H1 (cell line): ENCODE results near the gene ARTN. TPM values are rescaled to one million over a fixed set of nuclear protein-coding genes. Genes with fewer than 3 reads are reported as not detected.

Experiments
- CTCF ChIA-PET: fragments of 300-600 bp; sonication (Branson Sonifier 250); formaldehyde crosslinking; loops from one replicate; lab custom pipeline; 2021; ENCODE audit not compliant: partially characterized antibody; lab: Charles Lee
- POLR2A ChIA-PET: fragments of 300-600 bp; sonication (Branson Sonifier 250); formaldehyde crosslinking; loops from one replicate; lab custom pipeline; 2021; ENCODE audit warnings: inconsistent platforms; ENCODE audit not compliant: partially characterized antibody; lab: Charles Lee
- DNase-seq, 2 experiments: peaks; one replicate each; pipeline versions ENCODE4 v3.0.0 to v3.0.0-alpha.2; 2010 to 2022; ENCODE audit warnings: low spot score in 2 of 2, low read depth in 1 of 2, mixed read lengths in 1 of 2
- FAIRE-seq: peaks from 2 replicates; lab custom pipeline; 2011; peaks lifted over from hg19 to GRCh38; lab: Jason Lieb, UNC
- H2AFZ ChIP-seq: 2 replicates; pipeline ENCODE4 v1.8.1; 2012; ENCODE audit warnings: low read length, inconsistent platforms
- H2AK5ac ChIP-seq: 2 replicates; pipeline ENCODE4 v1.6.1; 2013; ENCODE audit warnings: low read depth, low read length
- H2BK120ac ChIP-seq: replicated peaks from 2 replicates; pipeline ENCODE3; 2013; ENCODE audit warnings: low read depth, low read length, inconsistent platforms
- H2BK12ac ChIP-seq: 2 replicates; pipeline ENCODE4 v1.6.1; 2013; ENCODE audit warnings: low read depth, low read length
- H2BK15ac ChIP-seq: 2 replicates; pipeline ENCODE4 v1.6.1; 2013; ENCODE audit warnings: low read length
- H2BK20ac ChIP-seq: 2 replicates; pipeline ENCODE4 v1.6.1; 2013; ENCODE audit warnings: low read length
- H2BK5ac ChIP-seq: 2 replicates; pipeline ENCODE4 v1.6.1; 2013; ENCODE audit warnings: low read depth, low read length
- H3K14ac ChIP-seq: 2 replicates; pipeline ENCODE4 v1.6.1; 2013; ENCODE audit warnings: inconsistent platforms; ENCODE audit not compliant: insufficient read length
- H3K18ac ChIP-seq: 2 replicates; pipeline ENCODE4 v1.6.1; 2013; ENCODE audit warnings: low read length; ENCODE audit errors: extremely low read depth
- H3K23ac ChIP-seq: 2 replicates; pipeline ENCODE4 v1.6.1; 2013; ENCODE audit warnings: inconsistent platforms; ENCODE audit not compliant: insufficient read length
- H3K23me2 ChIP-seq: 2 replicates; pipeline ENCODE4 v1.6.1; 2013; ENCODE audit warnings: low read depth, low read length
- H3K27ac ChIP-seq: 2 replicates; pipeline ENCODE4 v1.6.1; 2011; ENCODE audit warnings: low read depth, low read length, inconsistent platforms
- H3K27me3 ChIP-seq, 4 experiments: replicated peaks in 1 of 4; 1 replicate in 1 of 4; 2 replicates in 3 of 4; pipeline versions ENCODE4 v1.6.1 to v1.8.1; 2011 to 2013; ENCODE audit warnings: low read length in 3 of 4, mild to moderate bottlenecking in 3 of 4, inconsistent platforms in 2 of 4, mixed read lengths in 2 of 4, moderate library complexity in 1 of 4; ENCODE audit not compliant: control insufficient read depth in 3 of 4, insufficient read depth in 3 of 4; ENCODE audit errors: extremely low read depth in 1 of 4
- H3K36me3 ChIP-seq, 4 experiments: 2 replicates each; pipeline versions ENCODE4 v1.6.1 to v1.8.1; 2011 to 2013; ENCODE audit warnings: mild to moderate bottlenecking in 4 of 4, low read length in 3 of 4, moderate library complexity in 2 of 4, control low read depth in 1 of 4, inconsistent platforms in 1 of 4; ENCODE audit not compliant: insufficient read depth in 4 of 4, control insufficient read depth in 2 of 4
- H3K4ac ChIP-seq: replicated peaks from 2 replicates; pipeline ENCODE3; 2013; ENCODE audit warnings: low read length, low read depth, mixed read lengths, inconsistent platforms; ENCODE audit not compliant: insufficient read length
- H3K4me1 ChIP-seq, 4 experiments: replicated peaks in 1 of 4; 1 replicate in 1 of 4; 2 replicates in 3 of 4; pipeline versions ENCODE4 v1.6.1 to v1.8.1; 2011 to 2013; ENCODE audit warnings: low read length in 3 of 4, inconsistent platforms in 2 of 4, mixed read lengths in 1 of 4; ENCODE audit not compliant: insufficient read depth in 4 of 4, control insufficient read depth in 3 of 4
- H3K4me2 ChIP-seq, 2 experiments: 2 replicates each; pipeline versions ENCODE4 v1.6.1 to v1.8.1; 2011 to 2013; ENCODE audit warnings: low read depth in 2 of 2, low read length in 2 of 2, control low read depth in 1 of 2, inconsistent platforms in 1 of 2, mild to moderate bottlenecking in 1 of 2; ENCODE audit not compliant: insufficient read depth in 1 of 2
- H3K4me3 ChIP-seq, 4 experiments: fragments of 200-600, 300-600 bp in 1 of 4; sonication (generic), shearing (Covaris generic), sonication (Bioruptor Twin) in 1 of 4; 2 replicates each; pipeline versions ENCODE4 v1.5.1 to v1.8.1; 2011 to 2016; ENCODE audit warnings: low read length in 4 of 4, low read depth in 3 of 4, control low read depth in 2 of 4, inconsistent platforms in 2 of 4, mild to moderate bottlenecking in 2 of 4, mixed read lengths in 1 of 4, moderate library complexity in 1 of 4; ENCODE audit not compliant: insufficient read depth in 2 of 4; ENCODE audit errors: extremely low read depth in 1 of 4
- H3K56ac ChIP-seq: replicated peaks from 2 replicates; pipeline ENCODE3; 2013; ENCODE audit warnings: low read depth, mild to moderate bottlenecking, mixed read lengths, low read length, inconsistent platforms; ENCODE audit not compliant: insufficient read length
- H3K79me1 ChIP-seq: 2 replicates; pipeline ENCODE4 v1.6.1; 2013; ENCODE audit warnings: low read depth, low read length, control low read depth
- H3K79me2 ChIP-seq, 2 experiments: 2 replicates each; pipeline versions ENCODE4 v1.6.1 to v1.8.1; 2012 to 2013; ENCODE audit warnings: low read length in 2 of 2, mild to moderate bottlenecking in 2 of 2, inconsistent platforms in 1 of 2; ENCODE audit not compliant: insufficient read depth in 2 of 2, control insufficient read depth in 1 of 2
- H3K9ac ChIP-seq, 4 experiments: replicated peaks in 1 of 4; 1 replicate in 1 of 4; 2 replicates in 3 of 4; pipeline versions ENCODE4 v1.6.1 to v1.8.1; 2011 to 2013; ENCODE audit warnings: low read depth in 3 of 4, low read length in 3 of 4, control low read depth in 2 of 4, mild to moderate bottlenecking in 2 of 4, moderate library complexity in 2 of 4, inconsistent platforms in 1 of 4; ENCODE audit errors: extremely low read depth in 1 of 4
- H3K9me3 ChIP-seq, 2 experiments: 2 replicates each; pipeline versions ENCODE4 v1.6.1 to v1.8.1; 2012 to 2013; ENCODE audit warnings: mild to moderate bottlenecking in 2 of 2, moderate library complexity in 2 of 2, control low read depth in 1 of 2, inconsistent platforms in 1 of 2, low read depth in 1 of 2, low read length in 1 of 2, mixed read lengths in 1 of 2; ENCODE audit not compliant: insufficient read depth in 2 of 2
- H4K20me1 ChIP-seq, 2 experiments: replicated peaks in 1 of 2; 2 replicates each; pipeline versions ENCODE3 to v1.8.1; 2011 to 2013; ENCODE audit warnings: inconsistent platforms in 2 of 2, low read length in 2 of 2, mild to moderate bottlenecking in 1 of 2; ENCODE audit not compliant: insufficient read depth in 2 of 2, control insufficient read depth in 1 of 2
- H4K5ac ChIP-seq: 2 replicates; pipeline ENCODE4 v1.6.1; 2013; ENCODE audit warnings: low read length, low read depth, mixed read lengths, inconsistent platforms; ENCODE audit not compliant: insufficient read length
- H4K8ac ChIP-seq: 2 replicates; pipeline ENCODE4 v1.8.0; 2013; ENCODE audit warnings: mild to moderate bottlenecking, moderate library complexity, low read length, inconsistent platforms; ENCODE audit not compliant: insufficient read depth; ENCODE audit errors: extremely low read depth
- H4K91ac ChIP-seq: replicated peaks from 2 replicates; pipeline ENCODE3; 2013; ENCODE audit warnings: low read length, mixed read lengths, inconsistent platforms; ENCODE audit not compliant: insufficient read length
- BACH1 ChIP-seq: IDR thresholded peaks from 2 replicates; pipeline ENCODE4 v1.6.1; 2012; ENCODE audit warnings: low read length, improper control_type of control experiment
- CHD1 ChIP-seq: IDR thresholded peaks from 2 replicates; pipeline ENCODE4 v1.6.1; 2012; ENCODE audit warnings: low read depth, low read length, improper control_type of control experiment
- KDM4A ChIP-seq: IDR thresholded peaks from one replicate; pipeline ENCODE4 v1.7.1; 2012; ENCODE audit warnings: low read depth, mild to moderate bottlenecking, moderate library complexity, low read length, inconsistent platforms; ENCODE audit not compliant: severe bottlenecking
- RBBP5 ChIP-seq: IDR thresholded peaks from 2 replicates; pipeline ENCODE4 v1.7.1; 2012; ENCODE audit warnings: low read depth, mild to moderate bottlenecking, inconsistent platforms, low read length, moderate library complexity, borderline replicate concordance
- SIN3A ChIP-seq, 2 experiments: IDR thresholded peaks in 1 of 2; conservative IDR thresholded peaks in 1 of 2; 2 replicates each; pipeline ENCODE4 v1.6.1; 2011 to 2012; ENCODE audit warnings: low read length in 2 of 2, improper control_type of control experiment in 1 of 2, low read depth in 1 of 2, mild to moderate bottlenecking in 1 of 2
- SIX5 ChIP-seq: IDR thresholded peaks from 2 replicates; pipeline ENCODE4 v1.6.1; 2011; ENCODE audit warnings: mild to moderate bottlenecking, low read depth, low read length
- TEAD4 ChIP-seq: IDR thresholded peaks from 2 replicates; pipeline ENCODE4 v1.6.1; 2012; ENCODE audit warnings: low read depth, low read length, inconsistent platforms, mixed read lengths
- WGBS, 2 experiments: shearing (Covaris generic) in 1 of 2; methylation state at CpG; one replicate each; pipeline versions ENCODE4 v1.1.6 to v1.1.7; 2013 to 2015; ENCODE audit warnings: low lambda C conversion rate in 2 of 2, mixed read lengths in 2 of 2, inconsistent platforms in 1 of 2, low coverage in 1 of 2, missing lambda C conversion rate in 1 of 2; ENCODE audit not compliant: insufficient replicate concordance in 2 of 2, insufficient coverage in 1 of 2, insufficient read length in 1 of 2; ENCODE audit errors: extremely low coverage in 1 of 2, missing lambda C conversion rate in 1 of 2; 5-methylcytosine and 5-hydroxymethylcytosine counted together
- polyA plus RNA-seq, 7 experiments: library from polyadenylated mRNA; depleted of rRNA in 3 of 7; stranded (reverse) in 5 of 7; unstranded in 2 of 7; fragments of >200 nt in 5 of 7; fragments of 200-250 nt in 2 of 7; gene quantifications; 1 replicate in 5 of 7; 2 replicates in 1 of 7; 4 replicates in 1 of 7; pipeline versions ENCODE4 v1.2.1 to v1.2.3, GENCODE V29; 2011 to 2013; ENCODE audit warnings: missing spikeins in 2 of 7, mixed read lengths in 2 of 7
- total RNA-seq: library from RNA; stranded (reverse); fragmentation: NEBNext Ultra II Directional; extraction: Animal tissue kit (Norgen Biotek cat#: 25700); gene quantifications from 2 replicates; pipeline ENCODE4 v1.2.1, GENCODE V29; 2021
- TF ChIP-seq, protein P1 (sequence below): IDR thresholded peaks from 2 replicates; pipeline ENCODE4 v1.6.1; 2012; ENCODE audit warnings: low read length, inconsistent platforms
- TF ChIP-seq, protein P2 (sequence below): IDR thresholded peaks from 2 replicates; pipeline ENCODE4 v1.6.1; 2011; ENCODE audit warnings: low read depth, mild to moderate bottlenecking, low read length; ENCODE audit not compliant: insufficient read depth

Gene ARTN
- total and polyA plus RNA-seq, 2 of the 8 experiments (the other 6 are each of a cell fraction or from before 2014, with no cell fraction given): 13.5 to 22.7 TPM

DNA sequence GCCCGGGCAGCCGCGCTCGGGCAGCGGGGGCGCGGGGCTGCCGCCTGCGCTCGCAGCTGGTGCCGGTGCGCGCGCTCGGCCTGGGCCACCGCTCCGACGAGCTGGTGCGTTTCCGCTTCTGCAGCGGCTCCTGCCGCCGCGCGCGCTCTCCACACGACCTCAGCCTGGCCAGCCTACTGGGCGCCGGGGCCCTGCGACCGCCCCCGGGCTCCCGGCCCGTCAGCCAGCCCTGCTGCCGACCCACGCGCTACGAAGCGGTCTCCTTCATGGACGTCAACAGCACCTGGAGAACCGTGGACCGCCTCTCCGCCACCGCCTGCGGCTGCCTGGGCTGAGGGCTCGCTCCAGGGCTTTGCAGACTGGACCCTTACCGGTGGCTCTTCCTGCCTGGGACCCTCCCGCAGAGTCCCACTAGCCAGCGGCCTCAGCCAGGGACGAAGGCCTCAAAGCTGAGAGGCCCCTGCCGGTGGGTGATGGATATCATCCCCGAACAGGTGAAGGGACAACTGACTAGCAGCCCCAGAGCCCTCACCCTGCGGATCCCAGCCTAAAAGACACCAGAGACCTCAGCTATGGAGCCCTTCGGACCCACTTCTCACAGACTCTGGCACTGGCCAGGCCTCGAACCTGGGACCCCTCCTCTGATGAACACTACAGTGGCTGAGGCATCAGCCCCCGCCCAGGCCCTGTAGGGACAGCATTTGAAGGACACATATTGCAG, 3.0 kb downstream of the ARTN start:
- H2AK5ac ChIP-seq: no peak overlapping the region
- peak overlapping the region; percentile 89 to 93 for H3K4me2 ChIP-seq
- peak overlapping the region; percentile 51 for H3K18ac ChIP-seq
- H3K79me1 ChIP-seq: no peaks in the 10 kb centered on the region
- POLR2A ChIA-PET: interaction anchor here (1.2 to 8.0 kb wide), 2 partner anchors 172 to 214 kb away, joined by 3 to 89 read pairs; no protein-coding TSS in a partner anchor
- H4K8ac ChIP-seq: no peak overlapping the region
- no peak overlapping the region for H2BK120ac ChIP-seq
- H2BK20ac ChIP-seq: no peak overlapping the region
- H2BK5ac ChIP-seq: peak overlapping the region; percentile 44; the same call in 1 of the 2 replicates
- no peak overlapping the region for H3K27ac ChIP-seq
- no peak overlapping the region for H3K14ac ChIP-seq
- FAIRE-seq: no peak
- H3K4me3 ChIP-seq: peak overlapping the region; percentile 40 to 69 (median 48)
- H3K23me2 ChIP-seq: peaks cover 11% of the 10 kb centered on the region; the same call in 1 of the 2 replicates
- peaks cover 7 to 8% of the 10 kb centered on the region in 2 experiments for H4K20me1 ChIP-seq
- H3K4ac ChIP-seq: no peak overlapping the region
- peak overlapping the region in 2 of 4 experiments; percentile 8 to 37; a peak in 2 of 7 replicates for H3K9ac ChIP-seq
- no peaks in the 10 kb centered on the region; a peak in 1 of 8 replicates for H3K36me3 ChIP-seq
- CTCF ChIA-PET: interaction anchor here (1.0 to 18.6 kb wide), 15 partner anchors 8 to 168 kb away, joined by 3 to 618 read pairs (median 20); partner anchors contain the start of gene IPO13
- peaks cover 13 to 39% (median 31%) of the 10 kb centered on the region in 4 experiments for H3K4me1 ChIP-seq
- H3K23ac ChIP-seq: no peak overlapping the region
- DNase-seq: peak in 1 of 2 experiments; percentile 74
- H3K56ac ChIP-seq: no peak overlapping the region
- WGBS, 2 experiments: 9% methylated on average over 51 of the region's 56 CpGs; no CpG with 5 or more reads in 1 of the 2 experiments
- H3K79me2 ChIP-seq: no peaks in the 10 kb centered on the region
- peak overlapping the region; percentile 81; the same call in 1 of the 2 replicates for H2BK15ac ChIP-seq
- no peak overlapping the region for H4K5ac ChIP-seq
- H3K27me3 ChIP-seq: peaks cover 0 to 8% (median 4%) of the 10 kb centered on the region in 4 experiments; a peak in 5 of 7 replicates
- no peaks in the 10 kb centered on the region for H3K9me3 ChIP-seq
- peak overlapping the region; percentile 47 for H4K91ac ChIP-seq
- no peak overlapping the region for H2BK12ac ChIP-seq
- no peak overlapping the region; the same call in 1 of the 2 replicates for H2AFZ ChIP-seq
- TF ChIP-seq SIX5: no peak
- peak; percentile 74 for TF ChIP-seq KDM4A
- peak in 1 of 2 experiments; percentile 45; a peak in 1 of 4 replicates for TF ChIP-seq SIN3A (conservative IDR thresholded peaks at IDR 0.05 in 1 of 2, IDR thresholded peaks at IDR 0.05 in 1 of 2; ENCODE audit: low read depth in 1 of 2, low read length in 2 of 2)
- TF ChIP-seq CHD1: no peak
- no peak for TF ChIP-seq BACH1
- TF ChIP-seq, protein P1, sequence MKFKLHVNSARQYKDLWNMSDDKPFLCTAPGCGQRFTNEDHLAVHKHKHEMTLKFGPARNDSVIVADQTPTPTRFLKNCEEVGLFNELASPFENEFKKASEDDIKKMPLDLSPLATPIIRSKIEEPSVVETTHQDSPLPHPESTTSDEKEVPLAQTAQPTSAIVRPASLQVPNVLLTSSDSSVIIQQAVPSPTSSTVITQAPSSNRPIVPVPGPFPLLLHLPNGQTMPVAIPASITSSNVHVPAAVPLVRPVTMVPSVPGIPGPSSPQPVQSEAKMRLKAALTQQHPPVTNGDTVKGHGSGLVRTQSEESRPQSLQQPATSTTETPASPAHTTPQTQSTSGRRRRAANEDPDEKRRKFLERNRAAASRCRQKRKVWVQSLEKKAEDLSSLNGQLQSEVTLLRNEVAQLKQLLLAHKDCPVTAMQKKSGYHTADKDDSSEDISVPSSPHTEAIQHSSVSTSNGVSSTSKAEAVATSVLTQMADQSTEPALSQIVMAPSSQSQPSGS: no peak
- TF ChIP-seq, protein P2, sequence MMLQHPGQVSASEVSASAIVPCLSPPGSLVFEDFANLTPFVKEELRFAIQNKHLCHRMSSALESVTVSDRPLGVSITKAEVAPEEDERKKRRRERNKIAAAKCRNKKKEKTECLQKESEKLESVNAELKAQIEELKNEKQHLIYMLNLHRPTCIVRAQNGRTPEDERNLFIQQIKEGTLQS: no peak
- no peak for TF ChIP-seq TEAD4
- peak; percentile 62; the same call in 1 of the 2 replicates for TF ChIP-seq RBBP5
